OCI-LY7 (cell line): ENCODE measurements around the gene ZNF576. TPM values are rescaled to one million over a fixed set of nuclear protein-coding genes. Genes with fewer than 3 reads are reported as not detected.
A peak's percentile ranks its signal among the peaks of the same experiment; 100 is the strongest.

Experiments used
- BruUV-seq: library from RNA; stranded (reverse); fragments of 400-500 nt; replicated peaks from 2 replicates; lab custom pipeline; 2021; lab: Mats Ljungman, UMichigan
- CTCF ChIA-PET: fragments of 300-600 bp; sonication (Branson Sonifier 250); formaldehyde crosslinking; loops from one replicate; lab custom pipeline; 2022; ENCODE audit warnings: antibody characterized with exemption; ENCODE audit not compliant: unreplicated experiment; lab: Charles Lee
- POLR2A ChIA-PET: fragments of 300-600 bp; sonication (Branson Sonifier 250); formaldehyde crosslinking; loops from one replicate; lab custom pipeline; 2022; ENCODE audit warnings: antibody characterized with exemption; lab: Charles Lee
- DNase-seq: peaks from one replicate; pipeline ENCODE4 v3.0.0-alpha.2; 2015; ENCODE audit warnings: low spot score
- H2AFZ ChIP-seq: fragments of 200-600 bp; sonication (generic), shearing (Covaris generic); 2 replicates; pipeline ENCODE4 v1.6.1; 2014; ENCODE audit warnings: mild to moderate bottlenecking, antibody characterized with exemption, low read length, moderate library complexity
- H3K27ac ChIP-seq: fragments of 200-600 bp; sonication (generic); 2 replicates; pipeline ENCODE4 v1.5.1; 2014; ENCODE audit warnings: mixed run types, low read depth, mild to moderate bottlenecking, moderate library complexity, low read length, inconsistent platforms; ENCODE audit not compliant: poor library complexity, severe bottlenecking
- H3K36me3 ChIP-seq: fragments of 200-600 bp; sonication (generic); 2 replicates; pipeline ENCODE4 v1.6.1; 2014; ENCODE audit warnings: mild to moderate bottlenecking, antibody characterized with exemption, low read length, moderate library complexity, mixed read lengths; ENCODE audit not compliant: insufficient read depth
- H3K4me1 ChIP-seq: fragments of 200-600 bp; sonication (generic); 2 replicates; pipeline ENCODE4 v1.5.1; 2014; ENCODE audit warnings: mild to moderate bottlenecking, low read length; ENCODE audit not compliant: insufficient read depth, poor library complexity, severe bottlenecking
- H3K4me2 ChIP-seq: fragments of 200-600 bp; sonication (generic); 2 replicates; pipeline ENCODE4 v1.6.1; 2014; ENCODE audit warnings: mild to moderate bottlenecking, low read length
- H3K4me3 ChIP-seq: fragments of 200-600 bp; sonication (generic); 2 replicates; pipeline ENCODE4 v1.5.1; 2014; ENCODE audit warnings: mild to moderate bottlenecking, low read depth, low read length; ENCODE audit not compliant: poor library complexity, severe bottlenecking
- H3K79me2 ChIP-seq: fragments of 200-600 bp; sonication (generic); 2 replicates; pipeline ENCODE4 v1.6.1; 2016; ENCODE audit warnings: low read depth, mild to moderate bottlenecking, low read length, moderate library complexity, mixed read lengths; ENCODE audit not compliant: insufficient read depth
- H3K9me2 ChIP-seq: fragments of 200-600 bp; sonication (generic); 2 replicates; pipeline ENCODE4 v1.6.1; 2016; ENCODE audit warnings: mild to moderate bottlenecking, low read length, mixed read lengths; ENCODE audit not compliant: insufficient read depth
- H3K9me3 ChIP-seq: fragments of 200-600 bp; sonication (generic); 2 replicates; pipeline ENCODE4 v1.6.1; 2014; ENCODE audit warnings: mild to moderate bottlenecking, mixed run types, low read length, mixed read lengths
- H4K20me1 ChIP-seq: fragments of 200-600 bp; sonication (generic); 2 replicates; pipeline ENCODE4 v1.6.1; 2014; ENCODE audit warnings: mild to moderate bottlenecking, antibody characterized with exemption, low read length, moderate library complexity, mixed read lengths; ENCODE audit not compliant: insufficient read depth
- CTCF ChIP-seq: fragments of 200-600 bp; sonication (generic); conservative IDR thresholded peaks from 2 replicates; pipeline ENCODE4 v1.5.1; 2014; ENCODE audit warnings: mild to moderate bottlenecking, antibody characterized with exemption, low read length, moderate library complexity, mixed read lengths
- EZH2phosphoT487 ChIP-seq: fragments of 200-600 bp; sonication (generic); IDR thresholded peaks from 2 replicates; pipeline ENCODE4 v1.6.1; 2018; ENCODE audit warnings: low read depth, borderline replicate concordance, mild to moderate bottlenecking, mixed run types, antibody characterized with exemption, low read length, moderate library complexity, mixed read lengths
- intact Hi-C: fragments of 100-400 bp; cut with micrococcal nuclease; formaldehyde crosslinking; loops from one replicate; pipeline ENCODE4 v1.10.0; 2022; ENCODE audit not compliant: unreplicated experiment
- total RNA-seq, 2 experiments: library from RNA; depleted of rRNA in 1 of 2; stranded (reverse); fragments of >200 nt in 1 of 2; shearing (Covaris generic) in 1 of 2; gene quantifications; 2 replicates each; pipeline ENCODE4 v1.2.3, GENCODE V29; 2014 to 2022

ZNF576 gene
- total RNA-seq, 2 experiments from 2014 or later = 17.8 to 20.2 TPM

GRCh38 chr19:43572171-43572588 lies 24.2 kb upstream of the ZNF576 start:
- POLR2A ChIA-PET = no interaction called here
- H3K36me3 ChIP-seq = peaks cover 10% of the 10 kb centered on the region
- peaks cover 11% of the 10 kb centered on the region; the same call in 1 of the 2 replicates for H3K79me2 ChIP-seq
- H3K4me1 ChIP-seq = peaks cover 12% of the 10 kb centered on the region
- no peaks in the 10 kb centered on the region for H3K9me3 ChIP-seq
- no peak for DNase-seq
- TF ChIP-seq EZH2phosphoT487 (no peak), CTCF (no peak)
- H3K4me3 ChIP-seq = no peak overlapping the region
- no peak overlapping the region for H2AFZ ChIP-seq
- no peak overlapping the region for H3K4me2 ChIP-seq
- BruUV-seq = no TSS peak
- no peaks in the 10 kb centered on the region for H3K9me2 ChIP-seq
- no peaks in the 10 kb centered on the region for H4K20me1 ChIP-seq
- CTCF ChIA-PET = no interaction called here
- intact Hi-C loops = no loop called here
- H3K27ac ChIP-seq = no peak overlapping the region

GRCh38 chr19:43574424-43575155 lies 21.8 kb upstream of the ZNF576 start:
- TF ChIP-seq EZH2phosphoT487 = no peak
- TF ChIP-seq CTCF = no peak
- POLR2A ChIA-PET = interaction anchor here (0.6 to 1.3 kb wide), 5 partner anchors 9 to 201 kb away, joined by 3 to 8 read pairs (median 3); partner anchors contain the start of genes IRGQ and ZNF576

More at GRCh38 chr19:43574424-43575155, 21.8 kb upstream of the ZNF576 start:
- Histone ChIP-seq H3K79me2 (peaks cover 11% of the 10 kb centered on the region; the same call in 1 of the 2 replicates), H4K20me1 (no peaks in the 10 kb centered on the region), H3K9me3 (no peaks in the 10 kb centered on the region), H3K4me3 (peak overlapping the region; percentile 89), H3K27ac (peak overlapping the region; percentile 37), H3K9me2 (no peaks in the 10 kb centered on the region), H3K4me2 (peak overlapping the region; percentile 96), H3K4me1 (peaks cover 12% of the 10 kb centered on the region), H3K36me3 (peaks cover 10% of the 10 kb centered on the region), H2AFZ (peak overlapping the region; percentile 59; the same call in 1 of the 2 replicates)
- DNase-seq = no peak
- CTCF ChIA-PET = no interaction called here
- TSS peak; percentile 68 for BruUV-seq
- intact Hi-C loops = loop anchor here (1.0 kb wide), 1 partner anchor 22 kb away; the partner anchor contains the start of genes IRGQ and ZNF576
